GM18517 (cell line): ENCODE measurements around the gene ALOX12B.
"Not testable (repeated sequence)": the region's sequence is repeated elsewhere in the genome, so short reads cannot be mapped to it uniquely, and the experiment has no call there.

ENCODE experiments used
- ATAC-seq: cut with Tn5 transposase; IDR thresholded peaks from one replicate; pipeline ENCODE4 v1.9.1; 2021; ENCODE audit warnings: mild to moderate bottlenecking, moderate library complexity; ENCODE audit not compliant: unreplicated experiment

Gene ALOX12B

GRCh38 chr17:8089728-8090127 is 2.2 kb upstream of the ALOX12B start:
- no peak for ATAC-seq

- ATAC-seq = no peak
Measured at GRCh38 chr17:8087952-8088230, 375 bp upstream of the ALOX12B start.

DNA sequence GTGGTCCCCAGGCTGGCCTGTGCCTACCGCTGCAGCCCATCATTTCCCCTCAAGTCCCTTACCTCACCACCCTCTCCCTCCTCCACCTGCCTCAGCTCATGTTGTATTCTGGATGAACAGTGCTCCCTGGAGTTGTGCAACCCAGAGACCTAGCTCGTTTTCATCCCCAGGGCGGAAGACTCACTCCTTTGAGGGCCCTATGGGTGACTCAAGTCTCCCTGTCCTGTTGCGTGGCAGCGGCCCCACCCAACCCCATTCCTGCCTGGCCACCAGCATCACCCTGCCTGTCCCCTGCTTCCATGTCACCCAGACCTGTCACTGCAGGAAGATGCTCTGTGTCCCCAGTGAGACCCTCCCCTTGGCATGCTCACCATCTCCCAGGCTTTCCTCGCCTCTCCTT is 3.3 kb downstream of the ALOX12B start:
- no peak for ATAC-seq

DNA sequence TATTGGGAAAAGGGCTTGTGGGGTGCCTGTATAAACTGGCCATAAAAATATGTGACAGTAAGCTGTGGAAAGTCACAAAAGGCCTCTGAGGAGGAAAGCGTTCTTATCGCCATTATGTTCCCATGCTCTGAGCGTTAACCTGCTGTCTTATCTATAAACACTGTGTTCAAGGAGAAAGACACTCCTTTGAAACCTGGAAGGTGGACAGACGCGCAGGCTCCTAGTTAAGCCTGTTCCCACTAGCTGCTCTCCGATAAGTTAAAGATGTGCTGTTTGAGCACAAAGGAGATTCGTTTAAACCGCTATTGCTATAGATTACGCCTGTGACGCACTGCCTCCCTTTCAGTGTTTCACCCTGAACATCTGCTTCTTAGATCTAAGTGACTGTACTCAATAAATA is 5.2 kb downstream of the ALOX12B start:
- ATAC-seq = no peak

DNA sequence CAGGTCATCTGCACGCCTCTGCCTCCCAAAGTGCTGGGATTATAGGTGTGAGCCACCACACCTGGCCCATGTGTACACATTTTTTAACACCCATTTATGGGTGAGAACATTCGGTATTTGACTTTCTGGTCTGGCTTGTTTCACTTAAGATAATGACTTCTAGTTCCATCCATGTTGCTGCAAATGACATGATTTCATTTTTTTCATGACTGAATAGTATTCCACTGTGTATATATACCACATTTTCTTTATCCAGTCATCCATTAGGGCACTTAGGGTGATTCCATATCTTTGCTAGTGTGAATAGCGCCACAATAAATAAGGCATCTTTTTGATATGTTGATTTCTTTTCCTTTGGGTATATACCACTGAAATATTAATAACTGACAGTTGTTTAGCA is 5.6 kb downstream of the ALOX12B start:
- ATAC-seq = no peak

GRCh38 chr17:8080799-8081219 is 6.7 kb downstream of the ALOX12B start:
- no peak for ATAC-seq

DNA sequence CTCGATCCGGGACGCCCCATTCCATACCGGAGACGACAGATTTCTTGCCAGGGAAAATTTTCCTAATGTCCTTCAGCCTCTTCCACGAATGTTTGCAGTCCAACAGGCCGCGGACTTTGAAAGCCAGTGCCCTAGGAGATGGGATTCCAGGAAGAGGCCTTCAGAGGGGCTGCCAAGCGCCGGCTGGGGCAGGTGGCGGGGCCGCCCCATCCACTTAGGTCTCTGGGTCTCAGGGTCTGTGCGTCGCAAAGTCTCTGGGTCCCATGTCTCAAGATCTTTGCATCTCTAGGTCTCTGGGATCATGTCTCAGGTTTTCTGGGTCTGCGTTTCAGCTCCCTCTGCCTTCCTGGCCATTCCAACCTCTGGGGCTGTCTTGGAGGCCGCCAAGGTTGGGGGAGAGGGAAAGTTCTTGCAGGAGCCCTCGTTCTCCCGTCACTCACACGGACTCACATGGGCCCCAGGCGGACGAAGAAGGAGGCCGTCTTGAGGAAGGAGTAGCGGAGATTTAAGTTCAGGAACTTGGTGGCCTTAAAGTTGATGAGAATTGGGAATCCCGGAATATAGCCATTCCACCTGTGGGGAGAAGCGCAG is 7.2 kb downstream of the ALOX12B start:
- no peak for ATAC-seq

- no peak for ATAC-seq
Measured at GRCh38 chr17:8079291-8080207, 8.0 kb downstream of the ALOX12B start.

DNA sequence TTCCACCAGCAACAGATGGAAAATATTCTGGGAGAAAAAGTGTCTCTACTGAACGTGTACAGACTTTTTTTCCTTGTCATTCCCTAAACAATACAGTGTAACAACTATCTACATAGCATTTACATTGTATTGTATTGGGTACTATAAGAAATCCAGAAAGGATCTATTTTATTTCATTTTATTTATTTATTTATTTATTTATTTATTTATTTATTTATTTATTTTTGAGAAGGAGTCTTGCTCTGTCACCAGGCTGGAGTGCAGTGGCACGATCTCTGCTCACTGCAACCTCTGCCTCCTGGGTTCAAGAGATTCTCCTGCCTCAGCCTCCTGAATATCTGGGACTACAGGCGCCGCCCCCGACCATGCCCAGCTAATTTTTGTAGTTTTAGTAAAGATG is 9.6 kb downstream of the ALOX12B start:
- not testable (repeated sequence) for ATAC-seq

DNA sequence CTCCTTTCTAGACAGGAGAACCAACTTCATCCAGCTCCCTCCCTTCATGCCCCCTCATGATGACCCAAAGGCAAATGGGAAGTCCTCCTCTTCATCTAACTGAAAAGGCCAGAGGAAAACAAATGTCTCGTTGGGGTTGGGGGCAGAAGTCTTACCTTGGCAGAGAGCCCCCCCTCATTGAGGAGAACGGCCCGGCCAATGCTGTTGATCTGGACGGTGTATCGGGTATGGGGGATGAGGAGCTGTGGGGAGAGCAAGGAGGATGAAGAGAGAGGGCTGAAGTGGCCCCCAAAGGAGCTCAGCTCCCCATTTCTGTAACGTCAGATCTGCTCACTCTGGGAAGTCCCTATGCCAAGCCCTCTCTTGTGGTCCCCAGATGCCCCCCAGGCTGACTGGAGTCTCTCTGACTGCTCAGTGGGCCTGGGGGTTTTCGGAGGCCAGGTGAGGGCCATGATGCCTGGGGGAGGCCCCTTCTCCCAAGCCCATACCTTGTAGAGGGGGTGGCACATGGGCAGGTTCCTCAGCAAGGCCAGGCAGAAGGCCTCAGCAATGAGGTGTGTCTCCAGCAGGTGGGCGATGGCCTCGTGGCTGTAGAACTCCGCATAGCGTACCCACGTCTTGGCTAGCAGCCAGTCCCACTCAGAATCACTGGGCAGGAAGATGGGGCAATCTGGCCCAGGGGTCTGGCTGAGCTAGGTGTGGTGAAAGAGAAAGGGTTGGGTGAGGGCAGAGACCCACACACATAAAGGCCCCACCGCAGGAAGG is 10.8 kb downstream of the ALOX12B start:
- ATAC-seq = no peak

GRCh38 chr17:8075574-8076342 is 11.8 kb downstream of the ALOX12B start:
- ATAC-seq = no peak

DNA sequence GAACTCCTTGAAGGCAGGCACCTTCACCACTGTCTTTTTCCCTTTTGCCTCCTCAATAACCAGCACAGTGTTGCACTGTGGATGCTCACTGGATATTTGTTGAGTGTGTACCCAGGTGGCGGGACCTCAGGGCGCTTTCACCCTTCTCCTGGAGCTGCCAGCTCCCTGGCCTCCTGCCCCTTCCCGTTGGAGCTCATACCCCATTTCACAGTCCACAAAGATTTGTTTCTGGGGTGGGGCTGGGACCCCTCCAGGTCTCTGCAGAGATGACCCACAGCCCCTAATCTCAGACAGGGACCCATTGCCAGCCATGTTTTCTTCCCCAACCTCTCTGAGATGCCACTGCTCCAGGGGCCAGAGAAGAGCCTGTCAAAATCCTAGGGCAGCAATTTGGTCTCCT is 12.4 kb downstream of the ALOX12B start:
- ATAC-seq = no peak

DNA sequence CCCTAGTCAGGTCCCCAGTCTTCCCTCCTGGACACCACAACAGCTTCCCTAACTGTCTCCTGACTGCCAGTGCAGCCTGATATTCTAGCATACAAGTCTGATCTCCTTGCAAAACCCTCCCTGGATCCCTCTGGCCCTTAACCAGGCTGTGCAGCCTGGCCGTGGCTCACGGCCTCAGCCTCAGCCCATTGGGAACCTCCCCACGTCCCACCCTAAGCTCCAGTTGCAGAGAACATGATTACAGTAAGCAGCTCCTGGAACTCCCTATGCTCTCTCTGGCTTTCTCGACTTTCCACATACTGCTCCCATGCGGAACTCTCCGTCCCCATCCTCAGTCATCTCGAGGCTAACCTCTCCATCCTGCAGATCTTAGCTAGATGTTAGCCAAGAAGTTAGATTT is 13.0 kb downstream of the ALOX12B start:
- ATAC-seq = no peak

DNA sequence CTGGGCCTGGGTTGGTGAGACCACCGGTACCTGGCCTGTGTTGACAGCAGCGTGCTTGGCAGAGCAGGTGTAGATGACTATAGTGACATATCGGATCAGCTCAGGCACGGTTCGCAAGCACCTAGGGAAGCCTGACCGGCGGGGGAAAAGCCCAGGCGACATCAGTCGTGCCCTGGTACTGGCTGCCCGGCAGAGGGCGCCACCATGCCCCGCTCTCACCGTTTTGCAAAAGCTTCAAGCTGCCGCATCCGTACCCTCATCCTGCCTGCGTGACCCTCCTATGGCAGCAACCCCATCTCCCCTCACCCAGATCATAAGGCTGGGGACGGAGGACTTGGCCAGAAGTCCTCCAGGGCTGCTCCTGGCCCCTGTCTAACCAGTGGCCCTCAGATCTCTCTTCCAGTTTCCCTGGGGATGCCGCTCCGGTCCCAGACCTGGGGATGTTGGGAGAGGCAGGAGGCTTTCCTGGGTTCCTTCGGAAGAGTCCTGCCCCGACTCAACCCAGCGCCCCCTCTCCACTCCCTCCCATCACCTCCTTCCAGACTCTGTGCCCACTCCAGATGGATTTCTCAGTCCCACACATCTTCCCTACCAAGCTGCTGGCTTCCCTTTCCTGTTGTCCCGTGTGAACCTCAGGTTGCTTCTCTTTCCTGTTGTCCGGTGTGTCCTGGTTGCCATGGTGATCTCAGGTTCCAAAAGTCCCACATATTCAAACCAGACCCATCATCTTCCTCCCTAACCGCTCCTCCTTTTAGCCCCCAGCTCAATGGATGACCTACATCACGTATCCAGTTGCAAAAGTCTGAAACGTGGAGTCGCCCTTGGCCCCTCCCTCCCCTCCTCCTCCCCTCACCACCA is 13.7 kb downstream of the ALOX12B start:
- ATAC-seq = no peak

DNA sequence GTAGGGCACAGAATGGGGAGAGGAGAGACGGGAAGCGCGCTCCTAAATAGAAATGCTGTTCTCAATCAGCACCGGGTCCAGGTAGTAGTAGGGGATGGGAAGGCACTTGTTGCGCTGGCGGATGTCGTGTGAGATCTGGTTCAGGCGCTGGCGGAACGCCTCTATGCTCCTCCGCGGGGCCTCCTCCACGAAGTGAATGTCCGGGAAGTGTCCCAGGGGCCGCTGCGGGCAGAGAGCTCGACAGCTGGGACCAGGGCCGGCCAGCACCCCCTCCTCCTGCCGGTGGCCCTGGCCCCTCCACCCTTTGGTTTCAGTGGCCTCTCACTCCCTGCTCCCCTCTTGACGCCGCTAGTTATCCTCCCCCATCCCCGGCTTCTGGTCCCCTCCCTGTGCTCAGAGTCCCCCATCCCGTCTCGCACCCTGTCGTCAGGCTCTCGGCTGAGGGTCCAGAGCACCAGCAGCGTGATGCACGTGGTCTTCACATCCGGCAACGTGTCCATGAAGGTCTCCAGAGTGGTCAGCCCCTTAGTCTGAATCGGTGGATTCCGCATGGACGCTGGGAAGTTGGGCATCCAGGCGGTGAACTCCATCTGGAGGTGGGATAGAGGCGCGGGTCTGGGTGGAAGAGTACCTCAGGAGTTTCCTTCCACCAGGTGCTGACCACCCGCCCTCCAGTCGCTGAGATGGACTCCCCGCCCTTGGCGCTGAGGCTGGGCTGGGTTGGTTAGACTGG is 14.6 kb downstream of the ALOX12B start:
- ATAC-seq = no peak

GRCh38 chr17:8072341-8072728 is 15.2 kb downstream of the ALOX12B start:
- ATAC-seq = no peak

- ATAC-seq = no peak
Measured at GRCh38 chr17:8071496-8071895, 16.0 kb downstream of the ALOX12B start.

- ATAC-seq = no peak
Measured at GRCh38 chr17:8069587-8069860, 18.0 kb downstream of the ALOX12B start.

DNA sequence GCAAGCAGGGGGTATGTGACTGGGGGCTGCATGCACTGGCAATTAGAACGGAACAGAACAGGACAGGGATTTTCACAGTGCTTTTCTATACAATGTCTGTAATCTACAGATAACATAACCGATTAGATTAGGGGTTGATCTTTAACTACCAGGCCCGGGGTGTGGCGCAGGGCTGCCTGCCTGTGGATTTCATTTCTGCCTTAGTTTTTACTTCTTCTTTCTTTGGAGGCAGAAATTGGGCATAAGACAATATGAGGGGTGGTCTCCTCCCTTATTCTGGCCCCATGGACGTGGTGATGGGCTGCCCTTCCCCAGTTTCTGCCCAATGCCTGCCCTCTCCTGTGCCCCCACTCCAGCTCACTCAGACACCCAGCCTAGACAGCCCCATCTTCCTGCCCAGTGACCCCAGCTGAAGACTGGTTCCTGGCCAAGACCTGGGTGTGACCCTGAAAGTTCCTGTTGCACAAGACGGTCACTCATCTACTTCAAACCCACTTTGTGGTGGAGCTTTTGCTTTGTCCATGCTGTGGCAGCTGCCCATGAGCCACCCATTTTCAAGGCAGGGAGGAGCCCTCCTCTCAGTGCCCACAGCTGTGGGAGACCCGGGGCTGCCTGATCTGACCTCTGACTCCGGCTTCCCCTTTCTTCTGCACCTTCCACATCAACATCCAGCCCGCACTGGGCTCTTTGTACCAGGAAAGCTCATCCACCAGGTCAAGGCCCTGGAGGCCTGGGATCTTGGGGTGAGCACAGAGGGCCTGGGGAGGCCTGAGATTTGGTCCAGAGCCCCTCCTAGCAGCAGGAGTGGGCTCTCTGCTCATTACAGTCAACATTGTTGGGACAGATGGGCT is 18.6 kb downstream of the ALOX12B start:
- ATAC-seq = no peak
